ENCODE measurements around the gene CEP112.
A peak's percentile ranks its signal among the peaks of the same experiment; 100 is the strongest.

Gene CEP112

GRCh38 chr17:66038125-66038524 is 153.8 kb downstream of the CEP112 start:
- DNase-seq (ENCODE audit: low spot score): no peak
- no peak for TF ChIP-seq CTCF (IDR thresholded peaks at IDR 0.05; ENCODE audit: extremely low read depth, insufficient read depth, missing control alignments)
- in situ Hi-C loops (cut with MboI; ENCODE audit: low pct_unique_long_range_greater_than_20kb, low sequenced_read_pairs, unreplicated experiment): no loop called here

- in situ Hi-C loops (cut with MboI; ENCODE audit: low pct_unique_long_range_greater_than_20kb, low sequenced_read_pairs, unreplicated experiment): no loop called here
- DNase-seq (ENCODE audit: low spot score): no peak
- no peak for TF ChIP-seq CTCF (IDR thresholded peaks at IDR 0.05; ENCODE audit: extremely low read depth, insufficient read depth, missing control alignments)
Measured at GRCh38 chr17:66037221-66037620, 154.7 kb downstream of the CEP112 start.

- in situ Hi-C loops (cut with MboI; ENCODE audit: low pct_unique_long_range_greater_than_20kb, low sequenced_read_pairs, unreplicated experiment): no loop called here
- peak; percentile 9 for DNase-seq (ENCODE audit: low spot score)
- no peak for TF ChIP-seq CTCF (IDR thresholded peaks at IDR 0.05; ENCODE audit: extremely low read depth, insufficient read depth, missing control alignments)
Measured at GRCh38 chr17:66032082-66032712, 159.7 kb downstream of the CEP112 start.

GRCh38 chr17:66025551-66025950 is 166.4 kb downstream of the CEP112 start:
- no peak for TF ChIP-seq CTCF (IDR thresholded peaks at IDR 0.05; ENCODE audit: extremely low read depth, insufficient read depth, missing control alignments)
- in situ Hi-C loops (cut with MboI; ENCODE audit: low pct_unique_long_range_greater_than_20kb, low sequenced_read_pairs, unreplicated experiment): no loop called here
- no peak for DNase-seq (ENCODE audit: low spot score)

GRCh38 chr17:66021757-66022156 is 170.2 kb downstream of the CEP112 start:
- no peak for DNase-seq (ENCODE audit: low spot score)
- TF ChIP-seq CTCF (IDR thresholded peaks at IDR 0.05; ENCODE audit: extremely low read depth, insufficient read depth, missing control alignments): no peak
- in situ Hi-C loops (cut with MboI; ENCODE audit: low pct_unique_long_range_greater_than_20kb, low sequenced_read_pairs, unreplicated experiment): no loop called here

- in situ Hi-C loops (cut with MboI; ENCODE audit: low pct_unique_long_range_greater_than_20kb, low sequenced_read_pairs, unreplicated experiment): no loop called here
- TF ChIP-seq CTCF (IDR thresholded peaks at IDR 0.05; ENCODE audit: extremely low read depth, insufficient read depth, missing control alignments): no peak
- DNase-seq (ENCODE audit: low spot score): no peak
Measured at GRCh38 chr17:66018786-66019185, 173.1 kb downstream of the CEP112 start.

Data from GM13977 (cell line).